Mucosa of descending colon (tissue), 3 donors: ENCODE results near the gene ATP1A3. TPM values are rescaled to one million over a fixed set of nuclear protein-coding genes. Genes with fewer than 3 reads are reported as not detected.

Experiments
- ATAC-seq: fragments of 200-7000 bp; cut with Tn5 transposase; one replicate; pipeline ENCODE4 v1.9.1; 2020; ENCODE audit warnings: mild to moderate bottlenecking, moderate library complexity
- DNase-seq, 3 donors: peaks; one replicate each; pipeline ENCODE4 v3.0.0-alpha.2; 2020
- H3K36me3 ChIP-seq: fragments of 200-600 bp; one replicate; pipeline ENCODE4 v1.8.0; 2021; ENCODE audit warnings: low read depth, mild to moderate bottlenecking
- H3K4me1 ChIP-seq: fragments of 200-600 bp; one replicate; pipeline ENCODE4 v1.8.0; 2021; ENCODE audit warnings: low read depth, mild to moderate bottlenecking
- H3K4me3 ChIP-seq: fragments of 200-600 bp; one replicate; pipeline ENCODE4 v1.8.0; 2021; ENCODE audit warnings: mild to moderate bottlenecking
- H3K9me3 ChIP-seq: fragments of 200-600 bp; one replicate; pipeline ENCODE4 v1.8.0; 2021; ENCODE audit warnings: mild to moderate bottlenecking
- intact Hi-C, 2 donors: fragments of 100-400 bp; cut with DNase I in 1 of 2; cut with micrococcal nuclease in 1 of 2; formaldehyde crosslinking; loops; one replicate each; pipeline versions ENCODE4 v1.11.0 to v1.11.1; 2022; cut with DNase I, micrococcal nuclease
- total RNA-seq, 3 donors: library from RNA; stranded (reverse); fragmentation: NEBNext Ultra II Directional in 2 of 3; extraction: Animal tissue kit (Norgen Biotek cat#: 25700) in 2 of 3; gene quantifications; one replicate each; pipeline versions ENCODE4 v1.2.1 to v1.2.4, GENCODE V29; 2021 to 2023
- TF ChIP-seq, protein P1 (sequence below): fragments of 200-600 bp; IDR thresholded peaks from one replicate; pipeline ENCODE4 v1.8.0; 2022; ENCODE audit warnings: antibody characterized with exemption, mild to moderate bottlenecking
- donor health status: DM: no; HTN: no; CAD: no; lungs with moderate emphysema.
- donor health status: DM: no; HTN: no; CAD: no.
- donor health status: DM: no; HTN: yes; CAD: no.

Gene ATP1A3
- total RNA-seq, 3 donors from 2014 or later, result 8.3 TPM; not detected in 2

DNA sequence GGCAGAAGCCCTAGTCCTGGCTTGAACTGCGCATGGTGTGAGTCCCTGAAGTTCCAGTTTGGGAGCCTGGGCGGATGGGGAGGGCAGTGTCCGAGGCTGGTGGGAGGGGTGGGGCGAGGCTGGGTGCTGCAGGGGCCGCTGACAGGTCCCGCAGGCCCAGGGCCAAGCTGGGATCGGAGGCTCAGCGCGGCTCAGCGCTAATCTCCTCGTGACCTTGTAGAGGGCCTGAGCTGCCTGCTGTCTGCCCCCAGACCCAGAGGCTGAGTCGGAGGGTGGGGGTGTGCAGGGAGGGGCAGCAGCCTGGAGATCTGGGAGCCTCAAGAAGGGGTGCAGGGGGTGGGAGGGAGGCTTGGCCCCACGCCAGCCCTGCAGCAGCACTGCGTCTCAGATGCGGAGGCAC, 3.0 kb downstream of the ATP1A3 start:
- TF ChIP-seq, protein P1, sequence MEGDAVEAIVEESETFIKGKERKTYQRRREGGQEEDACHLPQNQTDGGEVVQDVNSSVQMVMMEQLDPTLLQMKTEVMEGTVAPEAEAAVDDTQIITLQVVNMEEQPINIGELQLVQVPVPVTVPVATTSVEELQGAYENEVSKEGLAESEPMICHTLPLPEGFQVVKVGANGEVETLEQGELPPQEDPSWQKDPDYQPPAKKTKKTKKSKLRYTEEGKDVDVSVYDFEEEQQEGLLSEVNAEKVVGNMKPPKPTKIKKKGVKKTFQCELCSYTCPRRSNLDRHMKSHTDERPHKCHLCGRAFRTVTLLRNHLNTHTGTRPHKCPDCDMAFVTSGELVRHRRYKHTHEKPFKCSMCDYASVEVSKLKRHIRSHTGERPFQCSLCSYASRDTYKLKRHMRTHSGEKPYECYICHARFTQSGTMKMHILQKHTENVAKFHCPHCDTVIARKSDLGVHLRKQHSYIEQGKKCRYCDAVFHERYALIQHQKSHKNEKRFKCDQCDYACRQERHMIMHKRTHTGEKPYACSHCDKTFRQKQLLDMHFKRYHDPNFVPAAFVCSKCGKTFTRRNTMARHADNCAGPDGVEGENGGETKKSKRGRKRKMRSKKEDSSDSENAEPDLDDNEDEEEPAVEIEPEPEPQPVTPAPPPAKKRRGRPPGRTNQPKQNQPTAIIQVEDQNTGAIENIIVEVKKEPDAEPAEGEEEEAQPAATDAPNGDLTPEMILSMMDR, result no peak
- ATAC-seq, result no peak
- peaks cover 6% of the 10 kb centered on the region for H3K4me1 ChIP-seq
- DNase-seq, result no peak
- H3K9me3 ChIP-seq, result no peaks in the 10 kb centered on the region
- H3K36me3 ChIP-seq, result no peaks in the 10 kb centered on the region
- no peak overlapping the region for H3K4me3 ChIP-seq
- intact Hi-C loops, result no loop called here

DNA sequence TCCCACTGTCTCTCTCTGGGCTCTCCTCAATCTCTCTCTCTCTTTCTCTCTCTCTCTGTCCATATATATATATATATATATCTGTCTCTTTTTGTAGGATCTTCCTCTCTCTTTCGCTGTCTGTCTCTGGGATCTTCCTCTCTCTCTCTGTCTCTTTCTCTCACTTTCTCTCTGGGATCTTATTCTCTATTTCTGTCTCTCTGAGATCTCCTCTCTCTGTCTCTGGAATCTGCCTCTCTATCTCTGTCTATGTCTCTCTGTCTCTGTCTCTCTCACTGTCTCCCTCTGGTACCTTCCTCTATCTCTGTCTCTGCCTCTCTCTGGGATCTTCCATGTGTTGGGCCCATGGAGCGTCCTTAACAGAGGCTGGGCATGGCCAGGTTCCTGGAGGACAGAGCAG, 3.4 kb downstream of the ATP1A3 start:
- intact Hi-C loops, result no loop called here
- DNase-seq (no peak), ATAC-seq (no peak)
- TF ChIP-seq, protein P1, result no peak
- Histone ChIP-seq H3K9me3 (no peaks in the 10 kb centered on the region), H3K36me3 (no peaks in the 10 kb centered on the region), H3K4me1 (peaks cover 6% of the 10 kb centered on the region), H3K4me3 (no peak overlapping the region)

DNA sequence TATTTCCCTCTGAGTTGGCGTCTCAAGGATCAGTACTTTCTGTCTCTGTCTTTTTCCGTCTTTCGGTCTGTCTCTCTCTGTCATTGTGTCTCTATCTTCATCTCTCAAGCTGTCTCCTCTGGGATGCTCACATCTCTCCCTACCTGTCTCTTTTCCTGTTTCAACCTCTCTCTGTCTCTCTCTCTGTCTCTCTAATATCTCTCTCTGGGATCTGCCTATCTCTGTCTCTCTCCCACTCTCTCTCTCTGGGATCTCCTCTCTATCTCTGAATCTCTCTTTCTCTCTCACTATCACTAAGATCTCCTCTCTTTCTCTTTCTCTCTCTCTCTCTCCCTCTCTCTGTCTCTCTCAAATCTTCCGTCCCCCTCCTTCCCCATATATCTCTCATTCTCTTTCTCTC, 4.0 kb downstream of the ATP1A3 start:
- Histone ChIP-seq H3K9me3 (no peaks in the 10 kb centered on the region), H3K4me1 (peaks cover 6% of the 10 kb centered on the region), H3K36me3 (no peaks in the 10 kb centered on the region), H3K4me3 (no peak overlapping the region)
- intact Hi-C loops, result no loop called here
- DNase-seq (no peak), ATAC-seq (no peak)
- TF ChIP-seq, protein P1, result no peak

DNA sequence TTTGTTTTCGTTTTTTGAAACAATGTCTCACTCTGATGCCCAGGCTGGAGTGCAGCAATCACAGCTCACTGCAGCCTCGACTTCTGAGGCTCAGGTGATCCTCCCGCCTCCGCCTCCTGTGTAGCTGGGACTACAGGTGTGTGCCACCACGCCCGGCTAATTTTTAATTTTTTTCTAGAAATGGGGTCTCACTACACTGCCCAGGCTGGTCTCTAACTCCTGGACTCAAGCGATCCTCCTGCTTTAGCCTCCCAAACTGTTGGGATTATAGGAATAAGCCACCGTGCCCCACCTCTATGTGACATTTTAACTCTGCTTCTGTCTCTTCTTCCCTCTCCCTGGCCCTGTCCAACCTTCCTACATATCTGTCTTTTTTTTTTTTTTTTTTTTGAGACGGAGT, 5.1 kb downstream of the ATP1A3 start:
- TF ChIP-seq, protein P1, result no peak
- H3K4me3 ChIP-seq, result no peak overlapping the region
- H3K9me3 ChIP-seq, result no peaks in the 10 kb centered on the region
- DNase-seq (no peak), ATAC-seq (no peak)
- intact Hi-C loops, result no loop called here
- no peaks in the 10 kb centered on the region for H3K36me3 ChIP-seq
- peaks cover 5% of the 10 kb centered on the region for H3K4me1 ChIP-seq

DNA sequence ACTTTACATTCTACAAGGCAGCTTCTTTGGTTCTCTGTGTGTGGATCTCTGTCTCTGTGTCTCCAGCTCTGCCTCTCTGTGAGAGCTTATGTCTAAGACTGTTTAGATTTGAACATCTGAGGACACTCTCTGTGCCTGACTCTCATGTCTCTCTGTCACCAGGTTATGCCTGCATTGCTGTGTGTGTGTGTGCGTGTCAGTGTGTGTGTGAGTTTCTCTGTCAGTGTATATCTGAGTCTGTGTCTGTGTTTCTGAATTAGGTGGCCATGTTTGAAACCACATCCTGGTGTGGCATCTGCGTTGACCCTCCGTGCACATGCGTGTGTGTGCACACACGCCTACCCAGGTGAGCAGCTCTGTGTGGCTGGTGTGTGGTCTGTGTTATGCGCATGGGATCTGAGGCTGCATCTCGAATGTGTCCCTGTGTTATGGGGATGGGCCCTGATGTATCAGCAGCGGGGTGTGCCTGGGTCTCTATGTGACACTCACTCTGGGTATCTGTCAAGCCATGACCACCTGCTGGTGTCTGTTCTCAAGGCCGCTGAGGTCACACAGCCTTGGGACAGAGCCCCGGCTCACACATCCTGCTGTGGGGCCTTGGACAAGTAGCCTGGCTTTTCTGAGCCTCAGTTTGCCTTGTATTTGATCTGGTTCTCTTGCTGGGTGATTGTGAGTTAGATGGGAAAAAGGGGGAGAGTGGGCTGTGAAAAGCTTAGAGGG, 6.7 kb downstream of the ATP1A3 start:
- Histone ChIP-seq H3K4me1 (no peaks in the 10 kb centered on the region), H3K36me3 (no peaks in the 10 kb centered on the region), H3K9me3 (no peaks in the 10 kb centered on the region), H3K4me3 (no peak overlapping the region)
- no peak for ATAC-seq
- intact Hi-C loops, result no loop called here
- TF ChIP-seq, protein P1, result no peak
- DNase-seq, result no peak

DNA sequence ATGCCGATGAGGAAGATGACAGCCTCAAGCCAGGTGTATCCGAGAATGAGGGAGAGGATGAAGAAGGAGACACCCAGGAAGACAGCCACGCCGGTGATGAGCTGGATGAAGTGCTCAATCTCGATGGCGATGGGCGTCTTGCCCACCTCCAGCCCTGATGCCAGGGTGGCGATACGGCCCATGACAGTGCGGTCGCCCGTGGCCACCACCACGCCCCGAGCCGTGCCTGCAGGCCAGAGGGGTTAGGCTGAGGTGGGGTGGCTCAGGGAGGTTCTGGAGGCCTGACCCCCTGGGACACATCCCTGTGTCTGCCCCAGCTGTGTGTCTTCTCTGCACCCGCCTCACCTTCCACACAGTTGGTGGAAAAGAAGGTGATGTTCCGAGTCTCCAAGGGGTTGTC, 9.1 kb downstream of the ATP1A3 start:
- no peak for DNase-seq
- intact Hi-C loops, result no loop called here
- Histone ChIP-seq H3K4me1 (no peaks in the 10 kb centered on the region), H3K36me3 (no peaks in the 10 kb centered on the region), H3K4me3 (no peak overlapping the region), H3K9me3 (no peaks in the 10 kb centered on the region)
- TF ChIP-seq, protein P1, result no peak
- ATAC-seq, result no peak
